Activated CD4-positive, alpha-beta memory T cell treated with anti-CD3 and anti-CD28 coated beads for 36 hours (primary cell): Measurements from ENCODE around the gene RPS6KA2. TPM values are rescaled to one million over a fixed set of nuclear protein-coding genes. Genes with fewer than 3 reads are reported as not detected.

Experiments used
- CTCF ChIA-PET: fragments of 350-600 bp; sonication (Branson Sonifier 250); formaldehyde crosslinking; loops from one replicate; lab custom pipeline; 2021; ENCODE audit warnings: antibody characterized with exemption, inconsistent platforms; lab: Charles Lee
- POLR2A ChIA-PET: fragments of 350-600 bp; sonication (Branson Sonifier 250); formaldehyde crosslinking; loops from one replicate; lab custom pipeline; 2021; ENCODE audit warnings: antibody characterized with exemption; lab: Charles Lee
- DNase-seq: peaks from one replicate; pipeline ENCODE4 v3.0.0-alpha.2; 2020
- H3K27ac Mint-ChIP-seq: one replicate; pipeline ENCODE4 v1.8.0; 2021; ENCODE audit warnings: mixed read lengths
- H3K27me3 Mint-ChIP-seq: one replicate; pipeline ENCODE4 v1.8.0; 2021; ENCODE audit warnings: mixed read lengths
- H3K36me3 Mint-ChIP-seq: one replicate; pipeline ENCODE4 v1.8.0; 2021; ENCODE audit warnings: mixed read lengths
- H3K4me1 Mint-ChIP-seq: one replicate; pipeline ENCODE4 v1.8.0; 2021; ENCODE audit warnings: low read depth, mixed read lengths
- H3K4me3 Mint-ChIP-seq: one replicate; pipeline ENCODE4 v1.8.0; 2021; ENCODE audit warnings: mild to moderate bottlenecking, mixed read lengths
- H3K9me3 Mint-ChIP-seq: one replicate; pipeline ENCODE4 v1.8.0; 2021; ENCODE audit warnings: mixed read lengths
- intact Hi-C: fragments of 100-400 bp; cut with micrococcal nuclease; formaldehyde crosslinking; loops from one replicate; pipeline ENCODE4 v1.15.1; 2023
- total RNA-seq, 2 experiments: library from RNA; stranded (reverse); gene quantifications; one replicate each; pipeline ENCODE4 v1.2.3, GENCODE V29; 2021

RPS6KA2 gene
- total RNA-seq, 2 experiments from 2014 or later, result 7.7 to 7.9 TPM

GRCh38 chr6:166499350-166500163 is 127.5 kb downstream of the RPS6KA2 start:
- CTCF ChIA-PET, result no interaction called here
- Mint-ChIP-seq H3K36me3 (peaks cover 4% of the 10 kb centered on the region), H3K27ac (peak overlapping the region; percentile 71), H3K27me3 (no peaks in the 10 kb centered on the region), H3K4me3 (no peak overlapping the region), H3K9me3 (no peaks in the 10 kb centered on the region), H3K4me1 (peaks cover 28% of the 10 kb centered on the region)
- DNase-seq, result peak; percentile 30
- POLR2A ChIA-PET, result no interaction called here
- intact Hi-C loops, result loop anchor here (1.0 kb wide), 2 partner anchors 11 to 42 kb away; no protein-coding TSS in a partner anchor

GRCh38 chr6:166498661-166499349 is 128.2 kb downstream of the RPS6KA2 start:
- ChIA-PET CTCF (no interaction called here), POLR2A (no interaction called here)
- Mint-ChIP-seq H3K27ac (peak overlapping the region; percentile 71), H3K4me3 (no peak overlapping the region), H3K36me3 (peaks cover 4% of the 10 kb centered on the region), H3K9me3 (no peaks in the 10 kb centered on the region), H3K4me1 (peaks cover 28% of the 10 kb centered on the region), H3K27me3 (no peaks in the 10 kb centered on the region)
- DNase-seq, result no peak
- intact Hi-C loops, result loop anchor here (1.0 kb wide), 2 partner anchors 11 to 42 kb away; no protein-coding TSS in a partner anchor

GRCh38 chr6:166498228-166498627 is 128.8 kb downstream of the RPS6KA2 start:
- no peaks in the 10 kb centered on the region for H3K9me3 Mint-ChIP-seq
- peaks cover 4% of the 10 kb centered on the region for H3K36me3 Mint-ChIP-seq
- no peak overlapping the region for H3K27ac Mint-ChIP-seq
- intact Hi-C loops, result no loop called here
- DNase-seq, result no peak
- no peaks in the 10 kb centered on the region for H3K27me3 Mint-ChIP-seq
- H3K4me1 Mint-ChIP-seq, result peaks cover 28% of the 10 kb centered on the region
- ChIA-PET POLR2A (no interaction called here), CTCF (no interaction called here)
- no peak overlapping the region for H3K4me3 Mint-ChIP-seq

GRCh38 chr6:166497087-166497899 is 129.8 kb downstream of the RPS6KA2 start:
- intact Hi-C loops, result no loop called here
- peaks cover 28% of the 10 kb centered on the region for H3K4me1 Mint-ChIP-seq
- H3K27me3 Mint-ChIP-seq, result no peaks in the 10 kb centered on the region
- no peaks in the 10 kb centered on the region for H3K9me3 Mint-ChIP-seq
- H3K4me3 Mint-ChIP-seq, result no peak overlapping the region
- DNase-seq, result no peak
- POLR2A ChIA-PET, result no interaction called here
- CTCF ChIA-PET, result no interaction called here
- H3K36me3 Mint-ChIP-seq, result peaks cover 4% of the 10 kb centered on the region
- no peak overlapping the region for H3K27ac Mint-ChIP-seq

GRCh38 chr6:166496460-166496859 is 130.6 kb downstream of the RPS6KA2 start:
- no peak for DNase-seq
- intact Hi-C loops, result no loop called here
- ChIA-PET CTCF (no interaction called here), POLR2A (no interaction called here)
- H3K4me1 Mint-ChIP-seq, result peaks cover 28% of the 10 kb centered on the region
- H3K9me3 Mint-ChIP-seq, result no peaks in the 10 kb centered on the region
- H3K36me3 Mint-ChIP-seq, result peaks cover 4% of the 10 kb centered on the region
- H3K27me3 Mint-ChIP-seq, result no peaks in the 10 kb centered on the region
- no peak overlapping the region for H3K4me3 Mint-ChIP-seq
- H3K27ac Mint-ChIP-seq, result no peak overlapping the region

- H3K4me1 Mint-ChIP-seq, result peaks cover 28% of the 10 kb centered on the region
- no peaks in the 10 kb centered on the region for H3K9me3 Mint-ChIP-seq
- H3K27me3 Mint-ChIP-seq, result no peaks in the 10 kb centered on the region
- intact Hi-C loops, result no loop called here
- no peak for DNase-seq
- ChIA-PET CTCF (no interaction called here), POLR2A (no interaction called here)
- no peak overlapping the region for H3K4me3 Mint-ChIP-seq
- peaks cover 4% of the 10 kb centered on the region for H3K36me3 Mint-ChIP-seq
- H3K27ac Mint-ChIP-seq, result peak overlapping the region; percentile 60
Observed at GRCh38 chr6:166495487-166496314, 131.3 kb downstream of the RPS6KA2 start.

DNA sequence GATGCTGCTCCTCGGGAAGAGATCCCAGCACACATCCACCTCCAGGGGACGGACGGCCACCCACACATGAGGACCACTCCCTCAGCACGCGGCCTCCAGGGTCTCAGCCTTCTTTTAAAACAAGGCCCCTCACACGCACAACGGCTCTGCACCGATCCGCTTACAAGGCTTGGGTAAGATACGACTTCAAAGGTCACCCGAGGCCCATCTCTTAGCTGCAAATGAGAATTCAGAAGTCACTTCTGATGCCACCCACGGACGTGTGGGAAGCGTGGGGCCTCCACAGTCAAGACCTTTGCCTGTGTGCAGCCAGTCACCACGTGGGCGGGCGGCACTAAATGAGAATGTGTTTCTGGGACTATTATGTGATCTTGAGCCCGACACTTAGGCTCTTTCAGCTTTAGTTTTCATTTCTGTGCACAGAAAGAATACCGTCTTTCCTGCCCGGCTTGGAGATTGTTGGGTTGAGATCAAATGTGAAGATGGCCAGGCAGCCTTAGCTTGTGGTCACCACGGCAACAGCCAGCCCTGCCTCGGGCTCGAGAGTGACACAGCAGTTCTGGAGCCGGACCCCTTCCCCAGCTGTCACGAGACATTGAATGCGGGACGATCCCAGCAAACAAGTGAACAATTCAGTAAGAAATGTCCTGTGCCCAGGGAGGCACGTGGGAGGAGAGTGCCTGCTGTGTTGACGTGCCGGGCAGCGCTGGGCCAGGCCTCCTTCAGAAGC is 132.1 kb downstream of the RPS6KA2 start:
- POLR2A ChIA-PET, result no interaction called here
- peak; percentile 80 for DNase-seq
- Mint-ChIP-seq H3K27ac (peak overlapping the region; percentile 60), H3K4me3 (peak overlapping the region; percentile 6), H3K4me1 (peaks cover 25% of the 10 kb centered on the region), H3K36me3 (peaks cover 4% of the 10 kb centered on the region), H3K27me3 (no peaks in the 10 kb centered on the region), H3K9me3 (no peaks in the 10 kb centered on the region)
- CTCF ChIA-PET, result no interaction called here
- intact Hi-C loops, result no loop called here

GRCh38 chr6:166494101-166494441 is 133.0 kb downstream of the RPS6KA2 start:
- peaks cover 18% of the 10 kb centered on the region for H3K4me1 Mint-ChIP-seq
- H3K27ac Mint-ChIP-seq, result no peak overlapping the region
- no peak overlapping the region for H3K4me3 Mint-ChIP-seq
- intact Hi-C loops, result no loop called here
- no peaks in the 10 kb centered on the region for H3K9me3 Mint-ChIP-seq
- CTCF ChIA-PET, result no interaction called here
- no peak for DNase-seq
- POLR2A ChIA-PET, result no interaction called here
- no peaks in the 10 kb centered on the region for H3K36me3 Mint-ChIP-seq
- H3K27me3 Mint-ChIP-seq, result no peaks in the 10 kb centered on the region

- intact Hi-C loops, result no loop called here
- no peak for DNase-seq
- POLR2A ChIA-PET, result no interaction called here
- no peaks in the 10 kb centered on the region for H3K36me3 Mint-ChIP-seq
- CTCF ChIA-PET, result no interaction called here
- no peaks in the 10 kb centered on the region for H3K9me3 Mint-ChIP-seq
- H3K4me3 Mint-ChIP-seq, result no peak overlapping the region
- H3K4me1 Mint-ChIP-seq, result peaks cover 18% of the 10 kb centered on the region
- H3K27ac Mint-ChIP-seq, result no peak overlapping the region
- no peaks in the 10 kb centered on the region for H3K27me3 Mint-ChIP-seq
Observed at GRCh38 chr6:166493427-166494100, 133.5 kb downstream of the RPS6KA2 start.

DNA sequence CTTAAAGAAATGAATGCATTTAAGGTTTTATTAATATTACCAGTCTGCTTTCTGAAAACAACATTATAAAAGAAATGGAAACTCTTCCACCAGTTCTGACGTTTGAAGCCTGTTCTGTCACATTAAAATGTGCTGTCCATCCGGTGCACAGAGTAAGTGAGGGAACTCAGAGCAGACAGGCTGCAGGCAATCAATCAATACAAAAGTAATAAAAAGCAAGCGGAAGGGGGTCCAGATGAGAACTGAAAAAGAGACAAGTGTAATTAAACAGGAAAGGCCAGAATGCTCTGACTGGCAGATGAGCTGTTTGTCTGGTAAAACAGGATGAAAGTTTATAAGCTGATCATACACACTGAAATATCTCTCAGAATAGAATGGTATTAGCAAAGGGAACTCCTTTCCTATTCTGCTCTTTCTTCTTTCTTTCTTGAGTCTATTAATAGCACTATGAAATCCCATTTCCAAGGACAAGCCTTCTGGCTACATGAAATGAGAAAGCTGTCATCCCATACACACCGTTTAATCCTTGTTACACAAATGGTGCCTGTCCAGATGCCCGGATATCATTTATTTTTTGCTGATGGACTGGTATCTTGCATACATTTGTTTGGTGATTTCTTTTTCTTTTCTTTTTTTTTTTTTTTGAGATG is 134.8 kb downstream of the RPS6KA2 start:
- H3K9me3 Mint-ChIP-seq, result no peaks in the 10 kb centered on the region
- ChIA-PET POLR2A (no interaction called here), CTCF (no interaction called here)
- H3K4me1 Mint-ChIP-seq, result peaks cover 32% of the 10 kb centered on the region
- no peaks in the 10 kb centered on the region for H3K27me3 Mint-ChIP-seq
- no peak overlapping the region for H3K4me3 Mint-ChIP-seq
- no peak overlapping the region for H3K27ac Mint-ChIP-seq
- DNase-seq, result no peak
- intact Hi-C loops, result no loop called here
- H3K36me3 Mint-ChIP-seq, result peaks cover 7% of the 10 kb centered on the region
